ENCODE results near the gene SWAP70. TPM values are rescaled to one million over a fixed set of nuclear protein-coding genes. Genes with fewer than 3 reads are reported as not detected.

SWAP70 gene
- total and polyA plus RNA-seq, 2 of the 8 experiments (the other 6 are each of a cell fraction or from before 2014, with no cell fraction given), result 14.8 to 37.5 TPM

- no peak overlapping the region for H4K5ac ChIP-seq (ENCODE audit: insufficient read length, low read depth, low read length)
- H3K27ac ChIP-seq (ENCODE audit: low read depth, low read length), result no peak overlapping the region
- 89% methylated on average over 6 of the region's 6 CpGs; no CpG with 5 or more reads in 1 of the 2 experiments for WGBS, 2 experiments (ENCODE audit: extremely low coverage in 1 of 2, insufficient coverage in 1 of 2, insufficient read length in 1 of 2, insufficient replicate concordance in 2 of 2, low coverage in 1 of 2, low lambda C conversion rate in 2 of 2, missing lambda C conversion rate in 1 of 2)
- H2BK120ac ChIP-seq (replicated peaks; ENCODE audit: low read depth, low read length), result no peak overlapping the region
- H3K79me2 ChIP-seq (ENCODE audit: control insufficient read depth in 1 of 2, insufficient read depth in 2 of 2, low read length in 2 of 2), result no peaks in the 10 kb centered on the region
- no peak overlapping the region for H3K23ac ChIP-seq (ENCODE audit: insufficient read length)
- no peak for DNase-seq (ENCODE audit: low read depth in 1 of 2, low spot score in 2 of 2)
- no peak for FAIRE-seq
- no peak overlapping the region for H2BK5ac ChIP-seq (ENCODE audit: low read depth, low read length)
- no peaks in the 10 kb centered on the region for H3K23me2 ChIP-seq (ENCODE audit: low read depth, low read length)
- H3K27me3 ChIP-seq (replicated peaks in 1 of 4; ENCODE audit: control insufficient read depth in 3 of 4, extremely low read depth in 1 of 4, insufficient read depth in 3 of 4, low read length in 3 of 4), result no peaks in the 10 kb centered on the region
- no peak overlapping the region for H2AK5ac ChIP-seq (ENCODE audit: low read depth, low read length)
- no peak overlapping the region for H2BK20ac ChIP-seq (ENCODE audit: low read length)
- H3K79me1 ChIP-seq (ENCODE audit: low read depth, low read length), result 0 out of 2 replicates have a peak, but pooled peaks cover 2% of the 10 kb centered on the region
- H4K8ac ChIP-seq (ENCODE audit: extremely low read depth, insufficient read depth, low read length), result no peak overlapping the region
- no peak overlapping the region for H3K4ac ChIP-seq (replicated peaks; ENCODE audit: insufficient read length, low read depth, low read length)
- no peak overlapping the region for H3K18ac ChIP-seq (ENCODE audit: extremely low read depth, low read length)
- no peak overlapping the region for H3K9ac ChIP-seq (replicated peaks in 1 of 4; ENCODE audit: extremely low read depth in 1 of 4, low read depth in 3 of 4, low read length in 3 of 4)
- no peak overlapping the region for H3K4me3 ChIP-seq (ENCODE audit: extremely low read depth in 1 of 4, insufficient read depth in 2 of 4, low read depth in 3 of 4, low read length in 4 of 4)
- no peaks in the 10 kb centered on the region for H3K4me1 ChIP-seq (replicated peaks in 1 of 4; ENCODE audit: control insufficient read depth in 3 of 4, insufficient read depth in 4 of 4, low read length in 3 of 4)
- no peak overlapping the region for H3K14ac ChIP-seq (ENCODE audit: insufficient read length)
- H4K20me1 ChIP-seq (replicated peaks in 1 of 2; ENCODE audit: control insufficient read depth in 1 of 2, insufficient read depth in 2 of 2, low read length in 2 of 2), result no peaks in the 10 kb centered on the region
- no peak overlapping the region for H2BK15ac ChIP-seq (ENCODE audit: low read length)
- ChIA-PET POLR2A (ENCODE audit: partially characterized antibody) (no interaction called here), CTCF (ENCODE audit: partially characterized antibody) (no interaction called here)
- no peak overlapping the region for H3K4me2 ChIP-seq (ENCODE audit: insufficient read depth in 1 of 2, low read depth in 2 of 2, low read length in 2 of 2)
- peaks cover 9 to 51% (median 33%) of the 10 kb centered on the region in 4 experiments for H3K36me3 ChIP-seq (ENCODE audit: control insufficient read depth in 2 of 4, insufficient read depth in 4 of 4, low read length in 3 of 4)
- no peak overlapping the region for H2BK12ac ChIP-seq (ENCODE audit: low read depth, low read length)
- TF ChIP-seq RXRA (IDR thresholded peaks at IDR 0.05; ENCODE audit: insufficient read depth, low read depth, low read length), result no peak
- no peak for TF ChIP-seq HDAC2 (IDR thresholded peaks at IDR 0.05; ENCODE audit: borderline replicate concordance in 1 of 2, low read depth in 2 of 2, low read length in 2 of 2)
- H4K91ac ChIP-seq (replicated peaks; ENCODE audit: insufficient read length, low read length), result no peak overlapping the region
- H3K9me3 ChIP-seq (ENCODE audit: insufficient read depth in 2 of 2, low read depth in 1 of 2, low read length in 1 of 2), result no peaks in the 10 kb centered on the region
- no peak overlapping the region for H3K56ac ChIP-seq (replicated peaks; ENCODE audit: insufficient read length, low read depth, low read length)
- no peak overlapping the region for H2AFZ ChIP-seq (ENCODE audit: low read length)
Measured at GRCh38 chr11:9741260-9741659, 77.4 kb downstream of the SWAP70 start.
